HEK293T (cell line): Measurements from ENCODE around the gene CDIPT.
"Not testable (repeated sequence)": the region's sequence is repeated elsewhere in the genome, so short reads cannot be mapped to it uniquely, and the experiment has no call there.

Source experiments
- FOXA1 ChIP-seq: fragments of 450-650 bp; IDR thresholded peaks from 2 replicates; pipeline ENCODE4 v1.6.1; 2016; ENCODE audit warnings: mild to moderate bottlenecking
- FOXK2 ChIP-seq: fragments of 450-650 bp; IDR thresholded peaks from 2 replicates; pipeline ENCODE4 v1.6.1; 2016; ENCODE audit warnings: mild to moderate bottlenecking
- FOXM1 ChIP-seq: fragments of 450-650 bp; IDR thresholded peaks from 2 replicates; pipeline ENCODE4 v1.6.1; 2017; ENCODE audit warnings: mild to moderate bottlenecking, borderline replicate concordance
- LEF1 ChIP-seq: fragments of 450-650 bp; IDR thresholded peaks from 2 replicates; pipeline ENCODE4 v1.6.1; 2017; ENCODE audit warnings: mild to moderate bottlenecking, borderline replicate concordance
- NFRKB ChIP-seq: fragments of 450-650 bp; IDR thresholded peaks from 2 replicates; pipeline ENCODE4 v1.6.1; 2016; ENCODE audit warnings: mild to moderate bottlenecking, moderate library complexity
- SUZ12 ChIP-seq: fragments of 450-650 bp; IDR thresholded peaks from 2 replicates; pipeline ENCODE4 v1.6.1; 2016; ENCODE audit warnings: mild to moderate bottlenecking
- TARDBP ChIP-seq: fragments of 450-650 bp; IDR thresholded peaks from 2 replicates; pipeline ENCODE4 v1.6.1; 2016
- TF ChIP-seq, protein P1 (sequence below): fragments of 450-650 bp; IDR thresholded peaks from 2 replicates; pipeline ENCODE4 v1.6.1; 2016

DNA sequence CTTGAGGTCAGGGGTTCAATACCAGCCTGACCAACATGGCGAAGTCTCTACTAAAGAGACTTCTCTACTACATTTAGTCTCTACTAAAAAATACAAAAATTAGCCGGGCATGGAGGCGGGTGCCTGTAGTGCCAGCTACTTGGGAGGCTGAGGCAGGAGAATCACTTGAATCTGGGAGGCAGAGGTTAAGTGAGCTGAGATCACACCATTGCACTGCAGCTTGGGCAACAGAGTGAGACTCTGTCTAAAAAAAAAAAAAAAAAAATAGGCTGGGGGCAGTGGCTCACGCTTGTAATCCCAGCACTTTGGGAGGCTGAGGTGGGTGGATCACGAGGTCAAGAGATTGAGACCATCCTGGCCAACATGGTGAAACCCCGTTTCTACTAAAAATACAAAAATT, 46.8 kb upstream of the CDIPT start:
- TF ChIP-seq, protein P1, sequence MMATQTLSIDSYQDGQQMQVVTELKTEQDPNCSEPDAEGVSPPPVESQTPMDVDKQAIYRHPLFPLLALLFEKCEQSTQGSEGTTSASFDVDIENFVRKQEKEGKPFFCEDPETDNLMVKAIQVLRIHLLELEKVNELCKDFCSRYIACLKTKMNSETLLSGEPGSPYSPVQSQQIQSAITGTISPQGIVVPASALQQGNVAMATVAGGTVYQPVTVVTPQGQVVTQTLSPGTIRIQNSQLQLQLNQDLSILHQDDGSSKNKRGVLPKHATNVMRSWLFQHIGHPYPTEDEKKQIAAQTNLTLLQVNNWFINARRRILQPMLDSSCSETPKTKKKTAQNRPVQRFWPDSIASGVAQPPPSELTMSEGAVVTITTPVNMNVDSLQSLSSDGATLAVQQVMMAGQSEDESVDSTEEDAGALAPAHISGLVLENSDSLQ, result not testable (repeated sequence)
- not testable (repeated sequence) for TF ChIP-seq FOXA1, FOXM1, NFRKB, FOXK2, TARDBP, SUZ12, LEF1
